HG02610 (cell line): ENCODE results near the gene RNF141.
A peak's percentile ranks its signal among the peaks of the same experiment; 100 is the strongest.

Experiments
- ATAC-seq: cut with Tn5 transposase; IDR thresholded peaks from one replicate; pipeline ENCODE4 v1.9.1; 2021; ENCODE audit warnings: mild to moderate bottlenecking, moderate library complexity; ENCODE audit not compliant: unreplicated experiment

Gene RNF141

GRCh38 chr11:10561043-10561818 is 20.2 kb upstream of the RNF141 start:
- ATAC-seq = no peak

- ATAC-seq = no peak
Measured at GRCh38 chr11:10558288-10558687, 17.3 kb upstream of the RNF141 start.

GRCh38 chr11:10556590-10556989 is 15.6 kb upstream of the RNF141 start:
- ATAC-seq = no peak

- no peak for ATAC-seq
Measured at GRCh38 chr11:10551845-10552352, 10.9 kb upstream of the RNF141 start.

GRCh38 chr11:10551290-10551592 is 10.3 kb upstream of the RNF141 start:
- no peak for ATAC-seq

- no peak for ATAC-seq
Measured at GRCh38 chr11:10550503-10551289, 9.7 kb upstream of the RNF141 start.

- no peak for ATAC-seq
Measured at GRCh38 chr11:10544491-10545465, 3.8 kb upstream of the RNF141 start.

GRCh38 chr11:10543782-10544181 is 2.8 kb upstream of the RNF141 start:
- no peak for ATAC-seq

GRCh38 chr11:10542776-10543175 is 1.8 kb upstream of the RNF141 start:
- no peak for ATAC-seq

GRCh38 chr11:10541561-10541930 is 559 bp upstream of the RNF141 start:
- no peak for ATAC-seq

- ATAC-seq = peak; percentile 17
Measured at GRCh38 chr11:10540546-10540914, 457 bp downstream of the RNF141 start.

GRCh38 chr11:10539339-10539738 is 1.6 kb downstream of the RNF141 start:
- ATAC-seq = no peak

- no peak for ATAC-seq
Measured at GRCh38 chr11:10538924-10539323, 2.1 kb downstream of the RNF141 start.

- no peak for ATAC-seq
Measured at GRCh38 chr11:10537600-10537999, 3.4 kb downstream of the RNF141 start.

GRCh38 chr11:10534316-10534715 is 6.7 kb downstream of the RNF141 start:
- no peak for ATAC-seq

GRCh38 chr11:10533323-10533722 is 7.7 kb downstream of the RNF141 start:
- ATAC-seq = no peak

GRCh38 chr11:10532526-10532925 is 8.5 kb downstream of the RNF141 start:
- no peak for ATAC-seq

- ATAC-seq = no peak
Measured at GRCh38 chr11:10529279-10529678, 11.7 kb downstream of the RNF141 start.

GRCh38 chr11:10528121-10528520 is 12.9 kb downstream of the RNF141 start:
- ATAC-seq = no peak

GRCh38 chr11:10526974-10527918 is 13.7 kb downstream of the RNF141 start:
- peak; percentile 83 for ATAC-seq
